Islet precursor cell (in vitro differentiated cells): Measurements from ENCODE around the gene FIZ1.

Experiments
- DNase-seq: peaks from one replicate; pipeline ENCODE4 v3.0.0-alpha.2; 2018

Gene FIZ1

GRCh38 chr19:55635856-55636440, 36.6 kb upstream of the FIZ1 start:
- no peak for DNase-seq

GRCh38 chr19:55635334-55635717, 36.0 kb upstream of the FIZ1 start:
- no peak for DNase-seq

GRCh38 chr19:55633861-55634260, 34.5 kb upstream of the FIZ1 start:
- no peak for DNase-seq

GRCh38 chr19:55632463-55632834, 33.1 kb upstream of the FIZ1 start:
- peak; percentile 94 for DNase-seq

- DNase-seq = no peak
Observed at GRCh38 chr19:55626350-55626749, 27.0 kb upstream of the FIZ1 start.

- DNase-seq = no peak
Observed at GRCh38 chr19:55625004-55625326, 25.6 kb upstream of the FIZ1 start.

- DNase-seq = peak; percentile 96
Observed at GRCh38 chr19:55624109-55625003, 25.0 kb upstream of the FIZ1 start, which contains the start of gene ZNF784. Gene ZNF784 (minus strand): TSS chr19:55624566. CDS start chr19:55624561, 5 bp downstream.

- no peak for DNase-seq
Observed at GRCh38 chr19:55623561-55623960, 24.2 kb upstream of the FIZ1 start.

GRCh38 chr19:55623130-55623529, 23.8 kb upstream of the FIZ1 start:
- no peak for DNase-seq

GRCh38 chr19:55622242-55622969, 23.1 kb upstream of the FIZ1 start:
- peak; percentile 45 for DNase-seq

GRCh38 chr19:55621673-55622231, 22.4 kb upstream of the FIZ1 start:
- DNase-seq = peak; percentile 49

GRCh38 chr19:55621205-55621672, 21.9 kb upstream of the FIZ1 start:
- DNase-seq = peak; percentile 43

- peak; percentile 41 for DNase-seq
Observed at GRCh38 chr19:55620410-55621204, 21.3 kb upstream of the FIZ1 start.

GRCh38 chr19:55619286-55619685, 20.0 kb upstream of the FIZ1 start:
- no peak for DNase-seq

- no peak for DNase-seq
Observed at GRCh38 chr19:55618426-55618825, 19.1 kb upstream of the FIZ1 start.

GRCh38 chr19:55617426-55617825, 18.1 kb upstream of the FIZ1 start:
- DNase-seq = no peak

- no peak for DNase-seq
Observed at GRCh38 chr19:55616395-55616875, 17.1 kb upstream of the FIZ1 start.

GRCh38 chr19:55615543-55616394, 16.5 kb upstream of the FIZ1 start:
- DNase-seq = no peak

GRCh38 chr19:55614711-55615542, 15.6 kb upstream of the FIZ1 start:
- DNase-seq = no peak

- DNase-seq = no peak
Observed at GRCh38 chr19:55613930-55614710, 14.8 kb upstream of the FIZ1 start.
